Central memory CD8-positive, alpha-beta T cell (primary cell): Measurements from ENCODE around the gene INHBA.

Experiments used
- ATAC-seq: fragments of 150-1000 bp; cut with Tn5 transposase; replicated peaks from 2 replicates; pipeline ENCODE4 v1.10.0; 2022; ENCODE audit warnings: mild to moderate bottlenecking, moderate FRiP score, moderate number of reproducible peaks; ENCODE audit not compliant: poor library complexity, severe bottlenecking; ENCODE audit errors: extremely low read depth
- DNase-seq, 2 donors: peaks; one replicate each; pipeline ENCODE4 v3.0.0; 2021; ENCODE audit warnings: low spot score in 2 of 2
- H3K27ac Mint-ChIP-seq: one replicate; pipeline ENCODE4 v1.8.0; 2022; ENCODE audit warnings: low read depth, mild to moderate bottlenecking, moderate library complexity, mixed read lengths
- H3K27me3 Mint-ChIP-seq: one replicate; pipeline ENCODE4 v1.8.0; 2022; ENCODE audit warnings: mixed read lengths
- H3K36me3 Mint-ChIP-seq: one replicate; pipeline ENCODE4 v1.8.0; 2022; ENCODE audit warnings: mild to moderate bottlenecking, moderate library complexity, mixed read lengths; ENCODE audit not compliant: insufficient read depth
- H3K4me1 Mint-ChIP-seq: one replicate; pipeline ENCODE4 v1.8.0; 2022; ENCODE audit warnings: mixed read lengths
- H3K4me3 Mint-ChIP-seq: one replicate; pipeline ENCODE4 v1.8.0; 2022; ENCODE audit warnings: mild to moderate bottlenecking, moderate library complexity, mixed read lengths
- H3K9me3 Mint-ChIP-seq: one replicate; pipeline ENCODE4 v1.8.0; 2022; ENCODE audit warnings: mixed read lengths

Gene INHBA

GRCh38 chr7:41708581-41709358, 5.9 kb upstream of the INHBA start:
- Mint-ChIP-seq H3K4me3 (no peak overlapping the region), H3K27ac (no peak overlapping the region), H3K27me3 (peaks cover 20% of the 10 kb centered on the region), H3K9me3 (peaks cover 3% of the 10 kb centered on the region), H3K4me1 (peaks cover 5% of the 10 kb centered on the region), H3K36me3 (peaks cover 3% of the 10 kb centered on the region)
- DNase-seq (no peak), ATAC-seq (no peak)

GRCh38 chr7:41706228-41706930, 3.5 kb upstream of the INHBA start:
- H3K4me3 Mint-ChIP-seq, result no peak overlapping the region
- H3K36me3 Mint-ChIP-seq, result peaks cover 3% of the 10 kb centered on the region
- peaks cover 3% of the 10 kb centered on the region for H3K9me3 Mint-ChIP-seq
- peaks cover 23% of the 10 kb centered on the region for H3K27me3 Mint-ChIP-seq
- no peak overlapping the region for H3K27ac Mint-ChIP-seq
- H3K4me1 Mint-ChIP-seq, result peaks cover 5% of the 10 kb centered on the region
- DNase-seq (no peak), ATAC-seq (no peak)

- peaks cover 34% of the 10 kb centered on the region for H3K27me3 Mint-ChIP-seq
- DNase-seq, result peak; percentile 10 to 20
- ATAC-seq, result peak; percentile 32
- peak overlapping the region; percentile 75 for H3K4me3 Mint-ChIP-seq
- H3K9me3 Mint-ChIP-seq, result peaks cover 3% of the 10 kb centered on the region
- peak overlapping the region; percentile 55 for H3K27ac Mint-ChIP-seq
- H3K36me3 Mint-ChIP-seq, result peaks cover 3% of the 10 kb centered on the region
- peaks cover 5% of the 10 kb centered on the region for H3K4me1 Mint-ChIP-seq
These were observed 2.4 kb upstream of the INHBA start for GRCh38 chr7:41705109-41705901.

GRCh38 chr7:41701068-41701941, 1.6 kb downstream of the INHBA start:
- no peak overlapping the region for H3K4me3 Mint-ChIP-seq
- H3K36me3 Mint-ChIP-seq, result peaks cover 3% of the 10 kb centered on the region
- H3K27ac Mint-ChIP-seq, result no peak overlapping the region
- DNase-seq (no peak), ATAC-seq (no peak)
- peaks cover 9% of the 10 kb centered on the region for H3K4me1 Mint-ChIP-seq
- H3K27me3 Mint-ChIP-seq, result peaks cover 40% of the 10 kb centered on the region
- peaks cover 2% of the 10 kb centered on the region for H3K9me3 Mint-ChIP-seq

GRCh38 chr7:41700044-41700471, 2.8 kb downstream of the INHBA start:
- peaks cover 45% of the 10 kb centered on the region for H3K27me3 Mint-ChIP-seq
- H3K9me3 Mint-ChIP-seq, result peaks cover 9% of the 10 kb centered on the region
- H3K4me3 Mint-ChIP-seq, result no peak overlapping the region
- H3K4me1 Mint-ChIP-seq, result peaks cover 4% of the 10 kb centered on the region
- peaks cover under 1% of the 10 kb centered on the region for H3K36me3 Mint-ChIP-seq
- ATAC-seq (no peak), DNase-seq (no peak)
- no peak overlapping the region for H3K27ac Mint-ChIP-seq

GRCh38 chr7:41699516-41699915, 3.4 kb downstream of the INHBA start:
- peaks cover 45% of the 10 kb centered on the region for H3K27me3 Mint-ChIP-seq
- H3K36me3 Mint-ChIP-seq, result no peaks in the 10 kb centered on the region
- H3K27ac Mint-ChIP-seq, result no peak overlapping the region

GRCh38 chr7:41698726-41699125, 4.2 kb downstream of the INHBA start:
- no peak for DNase-seq
- H3K36me3 Mint-ChIP-seq, result no peaks in the 10 kb centered on the region
- H3K27me3 Mint-ChIP-seq, result peaks cover 45% of the 10 kb centered on the region
- H3K4me3 Mint-ChIP-seq, result no peak overlapping the region
- H3K27ac Mint-ChIP-seq, result no peak overlapping the region
- no peak for ATAC-seq
- H3K9me3 Mint-ChIP-seq, result peaks cover 9% of the 10 kb centered on the region
- H3K4me1 Mint-ChIP-seq, result peaks cover 4% of the 10 kb centered on the region

More at GRCh38 chr7:41699516-41699915, 3.4 kb downstream of the INHBA start:
- DNase-seq (no peak), ATAC-seq (no peak)
- peaks cover 9% of the 10 kb centered on the region for H3K9me3 Mint-ChIP-seq
- peaks cover 4% of the 10 kb centered on the region for H3K4me1 Mint-ChIP-seq
- no peak overlapping the region for H3K4me3 Mint-ChIP-seq

GRCh38 chr7:41698114-41698513, 4.8 kb downstream of the INHBA start:
- no peaks in the 10 kb centered on the region for H3K36me3 Mint-ChIP-seq
- H3K4me1 Mint-ChIP-seq, result peaks cover 4% of the 10 kb centered on the region
- no peak overlapping the region for H3K4me3 Mint-ChIP-seq
- H3K9me3 Mint-ChIP-seq, result peaks cover 9% of the 10 kb centered on the region
- H3K27me3 Mint-ChIP-seq, result peaks cover 45% of the 10 kb centered on the region
- no peak for ATAC-seq
- H3K27ac Mint-ChIP-seq, result no peak overlapping the region
- DNase-seq, result no peak

GRCh38 chr7:41696323-41696916, 6.5 kb downstream of the INHBA start:
- Mint-ChIP-seq H3K27ac (no peak overlapping the region), H3K4me3 (no peak overlapping the region), H3K36me3 (no peaks in the 10 kb centered on the region), H3K9me3 (peaks cover 9% of the 10 kb centered on the region), H3K4me1 (peaks cover 4% of the 10 kb centered on the region), H3K27me3 (peaks cover 42% of the 10 kb centered on the region)
- ATAC-seq (no peak), DNase-seq (no peak)

GRCh38 chr7:41695661-41696322, 7.1 kb downstream of the INHBA start:
- no peak overlapping the region for H3K27ac Mint-ChIP-seq
- peaks cover 4% of the 10 kb centered on the region for H3K4me1 Mint-ChIP-seq
- no peaks in the 10 kb centered on the region for H3K36me3 Mint-ChIP-seq
- no peak overlapping the region for H3K4me3 Mint-ChIP-seq
- peaks cover 9% of the 10 kb centered on the region for H3K9me3 Mint-ChIP-seq
- ATAC-seq (no peak), DNase-seq (no peak)
- H3K27me3 Mint-ChIP-seq, result peaks cover 36% of the 10 kb centered on the region

- no peaks in the 10 kb centered on the region for H3K4me1 Mint-ChIP-seq
- H3K27ac Mint-ChIP-seq, result no peak overlapping the region
- no peak overlapping the region for H3K4me3 Mint-ChIP-seq
- H3K27me3 Mint-ChIP-seq, result peaks cover 23% of the 10 kb centered on the region
- DNase-seq (no peak), ATAC-seq (no peak)
- peaks cover 9% of the 10 kb centered on the region for H3K9me3 Mint-ChIP-seq
- H3K36me3 Mint-ChIP-seq, result no peaks in the 10 kb centered on the region
These were observed 8.4 kb downstream of the INHBA start for GRCh38 chr7:41694495-41694894.
